H1 (cell line): ENCODE results near the gene NPC1L1.

ENCODE experiments used
- CTCF ChIP-seq, 3 experiments: IDR thresholded peaks; 1 replicate in 2 of 3; 2 replicates in 1 of 3; pipeline versions ENCODE4 v1.5.1 to v1.6.1; 2011; ENCODE audit warnings: low read length in 3 of 3, mild to moderate bottlenecking in 3 of 3, inconsistent platforms in 2 of 3, low read depth in 1 of 3, moderate library complexity in 1 of 3; ENCODE audit not compliant: insufficient read depth in 1 of 3; ENCODE audit errors: control extremely low read depth in 1 of 3
- GABPA ChIP-seq: IDR thresholded peaks from 2 replicates; pipeline ENCODE4 v1.6.1; 2011; ENCODE audit warnings: mild to moderate bottlenecking, low read length, moderate library complexity, borderline replicate concordance; ENCODE audit not compliant: insufficient read depth
- MAX ChIP-seq: IDR thresholded peaks from 2 replicates; pipeline ENCODE4 v1.6.1; 2012; ENCODE audit warnings: inconsistent platforms
- POLR2A ChIP-seq, 2 experiments: IDR thresholded peaks; 1 replicate in 1 of 2; 2 replicates in 1 of 2; pipeline ENCODE4 v1.6.1; 2011; ENCODE audit warnings: low read depth in 2 of 2, low read length in 2 of 2, mild to moderate bottlenecking in 2 of 2; ENCODE audit errors: control extremely low read depth in 1 of 2
- RFX5 ChIP-seq: IDR thresholded peaks from 2 replicates; pipeline ENCODE4 v1.6.1; 2011; ENCODE audit warnings: low read depth, low read length, improper control_type of control experiment, borderline replicate concordance
- TAF7 ChIP-seq: optimal IDR thresholded peaks from 2 replicates; pipeline ENCODE3; 2011; ENCODE audit warnings: low read depth, mild to moderate bottlenecking, inconsistent platforms, low read length, moderate library complexity, borderline replicate concordance
- ZNF274 ChIP-seq: IDR thresholded peaks from 2 replicates; pipeline ENCODE4 v1.7.0; 2012; ENCODE audit warnings: low read length, borderline replicate concordance; ENCODE audit errors: extremely low read depth

GRCh38 chr7:44575054-44575453, 33.9 kb upstream of the NPC1L1 start:
- TF ChIP-seq POLR2A (IDR thresholded peaks at IDR 0.05; ENCODE audit: control extremely low read depth in 1 of 2, low read depth in 2 of 2, low read length in 2 of 2), result no peak
- TF ChIP-seq MAX, result no peak
- no peak for TF ChIP-seq CTCF (IDR thresholded peaks at IDR 0.05; ENCODE audit: control extremely low read depth in 1 of 3, insufficient read depth in 1 of 3, low read depth in 1 of 3, low read length in 3 of 3)
- no peak for TF ChIP-seq GABPA
- no peak for TF ChIP-seq ZNF274
- TF ChIP-seq RFX5, result no peak
- no peak for TF ChIP-seq TAF7
